Subcutaneous abdominal adipose tissue (tissue), 5 donors: Measurements from ENCODE around the gene RHBDD1.

ENCODE experiments used
- H3K27ac ChIP-seq: one replicate; pipeline ENCODE4 v1.7.0; 2013; ENCODE audit warnings: low read depth, mild to moderate bottlenecking, inconsistent platforms, low read length, moderate library complexity
- H3K27me3 ChIP-seq, 5 donors: one replicate each; pipeline ENCODE4 v1.7.0; 2013; ENCODE audit warnings: low read length in 5 of 5, inconsistent platforms in 1 of 5; ENCODE audit not compliant: control insufficient read depth in 5 of 5, insufficient read depth in 4 of 5
- H3K36me3 ChIP-seq, 5 donors: one replicate each; pipeline ENCODE4 v1.7.0; 2013; ENCODE audit warnings: low read length in 5 of 5; ENCODE audit not compliant: control insufficient read depth in 5 of 5, insufficient read depth in 5 of 5
- H3K4me1 ChIP-seq, 5 donors: one replicate each; pipeline ENCODE4 v1.7.0; 2013; ENCODE audit warnings: low read length in 5 of 5, mild to moderate bottlenecking in 3 of 5, moderate library complexity in 1 of 5; ENCODE audit not compliant: control insufficient read depth in 5 of 5, insufficient read depth in 5 of 5
- H3K4me3 ChIP-seq, 5 donors: one replicate each; pipeline ENCODE4 v1.7.0; 2013; ENCODE audit warnings: low read length in 5 of 5, low read depth in 1 of 5
- H3K9ac ChIP-seq, 5 donors: one replicate each; pipeline ENCODE4 v1.7.0; 2013; ENCODE audit warnings: low read length in 5 of 5, mild to moderate bottlenecking in 4 of 5, moderate library complexity in 3 of 5
- H3K9me3 ChIP-seq, 5 donors: one replicate each; pipeline ENCODE4 v1.7.0; 2013; ENCODE audit warnings: low read length in 5 of 5; ENCODE audit not compliant: control insufficient read depth in 5 of 5
- donor health status: healthy.
- donor health status: healthy.
- donor health status: healthy.
- donor health status: healthy.
- donor health status: healthy.

RHBDD1 gene

DNA sequence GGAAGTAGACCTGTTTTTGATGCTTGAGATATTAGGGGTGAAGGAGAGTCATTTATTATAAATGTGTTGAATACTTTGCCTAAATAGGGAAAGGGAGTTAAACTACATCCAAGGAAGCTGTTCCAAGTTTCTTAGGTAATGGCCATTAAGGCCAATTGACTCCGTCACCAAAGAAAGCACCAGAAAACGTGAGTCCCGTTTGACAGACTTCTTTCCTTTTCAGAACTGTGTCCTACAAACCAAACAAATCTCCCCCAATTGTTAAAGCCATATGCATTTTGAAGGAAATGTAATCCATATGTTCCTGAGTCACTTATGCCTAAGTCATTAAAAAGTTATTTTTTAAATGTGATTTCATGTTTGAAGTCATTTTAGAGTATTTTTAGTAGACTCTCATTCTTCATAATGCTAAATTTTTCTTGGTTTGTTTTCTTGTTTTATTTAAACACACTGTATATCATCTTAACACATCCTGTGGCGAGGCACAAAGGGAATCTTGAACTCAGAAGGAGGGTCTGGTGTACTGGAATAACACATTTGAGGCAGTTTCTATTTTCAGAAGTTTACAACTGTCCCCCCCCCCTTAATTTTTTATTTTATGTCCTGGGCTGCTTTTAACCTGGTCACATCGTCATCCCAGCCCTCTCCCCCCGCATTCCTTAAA is 133.7 kb downstream of the RHBDD1 start:
- no peak overlapping the region for H3K4me3 ChIP-seq
- no peak overlapping the region for H3K27ac ChIP-seq

DNA sequence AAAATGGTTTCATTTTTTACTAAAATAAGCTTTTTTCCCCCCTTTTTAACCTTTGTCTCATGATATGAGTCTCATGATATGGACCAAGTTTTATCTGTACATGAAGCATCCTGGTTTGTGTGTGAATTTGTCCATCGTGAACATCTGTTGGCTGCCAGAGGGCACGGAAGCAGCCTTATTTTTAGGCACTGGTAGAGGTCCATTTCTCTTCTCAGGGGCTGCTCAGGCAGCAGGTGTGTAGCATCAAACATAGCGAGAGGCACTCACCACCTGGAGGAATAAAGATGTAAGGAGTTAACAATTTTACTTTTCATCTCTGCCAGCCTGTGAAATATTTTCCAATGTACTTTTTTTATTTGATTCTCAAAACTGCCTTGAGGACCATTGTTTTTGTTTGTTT is 134.5 kb downstream of the RHBDD1 start:
- no peak overlapping the region for H3K27ac ChIP-seq
- no peak overlapping the region for H3K4me3 ChIP-seq
- no peaks in the 10 kb centered on the region for H3K27me3 ChIP-seq
- H3K9me3 ChIP-seq: no peaks in the 10 kb centered on the region
- H3K36me3 ChIP-seq: peaks cover 0 to 2% (median 0%) of the 10 kb centered on the region in 5 donors
- H3K4me1 ChIP-seq: peaks cover 0 to 5% (median 0%) of the 10 kb centered on the region in 5 donors
- no peak overlapping the region for H3K9ac ChIP-seq

More for the DNA sequence above, 133.7 kb downstream of the RHBDD1 start:
- peaks cover 0 to 2% (median 0%) of the 10 kb centered on the region in 5 donors for H3K36me3 ChIP-seq
- H3K9me3 ChIP-seq: no peaks in the 10 kb centered on the region
- H3K9ac ChIP-seq: no peak overlapping the region
- H3K4me1 ChIP-seq: peaks cover 0 to 5% (median 0%) of the 10 kb centered on the region in 5 donors
- H3K27me3 ChIP-seq: no peaks in the 10 kb centered on the region

DNA sequence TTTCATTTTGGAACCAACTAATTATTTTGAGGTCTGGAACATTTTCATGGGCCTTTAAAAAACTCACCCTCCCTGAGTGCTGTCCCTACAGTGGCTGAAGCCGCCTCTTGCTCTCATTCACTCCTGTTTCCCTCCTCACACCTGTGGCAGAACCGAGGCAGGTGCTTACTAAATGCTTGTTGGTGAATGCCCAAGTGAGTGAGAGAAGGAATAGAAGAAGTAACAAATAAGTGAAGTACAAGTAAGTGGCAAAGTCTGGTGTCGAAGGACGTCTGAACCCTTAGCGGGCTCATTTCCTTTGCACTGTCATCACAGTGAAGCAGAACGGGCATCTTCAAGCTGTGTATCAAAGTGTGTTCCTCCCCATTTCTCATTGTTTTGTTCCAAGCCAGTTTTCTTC is 135.2 kb downstream of the RHBDD1 start:
- Histone ChIP-seq H3K9me3 (no peaks in the 10 kb centered on the region), H3K4me1 (peaks cover 0 to 5% (median 0%) of the 10 kb centered on the region in 5 donors), H3K27me3 (no peaks in the 10 kb centered on the region), H3K4me3 (no peak overlapping the region), H3K36me3 (peaks cover 0 to 2% (median 0%) of the 10 kb centered on the region in 5 donors), H3K27ac (no peak overlapping the region), H3K9ac (no peak overlapping the region)

DNA sequence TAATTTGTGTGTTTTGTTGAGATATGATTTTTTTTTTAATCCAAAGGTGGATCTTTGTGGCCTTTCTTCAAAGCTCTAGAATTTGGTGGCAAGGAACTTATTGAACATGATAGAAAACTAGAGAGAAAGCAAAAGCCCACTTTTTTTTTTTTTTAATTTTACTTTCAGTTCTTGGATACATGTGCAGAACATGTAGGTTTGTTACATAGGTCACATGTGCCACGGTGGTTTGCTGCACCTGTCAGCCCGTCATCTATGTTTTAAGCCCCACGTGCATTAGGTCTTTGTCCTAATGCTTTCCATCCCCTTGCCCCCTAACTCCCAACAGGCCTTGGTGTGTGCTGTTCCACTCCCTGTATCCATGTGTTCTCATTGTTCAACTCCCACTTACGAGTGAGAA is 135.9 kb downstream of the RHBDD1 start:
- Histone ChIP-seq H3K4me1 (peaks cover 0 to 5% (median 0%) of the 10 kb centered on the region in 5 donors), H3K36me3 (peaks cover 0 to 2% (median 0%) of the 10 kb centered on the region in 5 donors), H3K9me3 (no peaks in the 10 kb centered on the region), H3K27me3 (no peaks in the 10 kb centered on the region), H3K27ac (no peak overlapping the region), H3K4me3 (no peak overlapping the region), H3K9ac (no peak overlapping the region)

DNA sequence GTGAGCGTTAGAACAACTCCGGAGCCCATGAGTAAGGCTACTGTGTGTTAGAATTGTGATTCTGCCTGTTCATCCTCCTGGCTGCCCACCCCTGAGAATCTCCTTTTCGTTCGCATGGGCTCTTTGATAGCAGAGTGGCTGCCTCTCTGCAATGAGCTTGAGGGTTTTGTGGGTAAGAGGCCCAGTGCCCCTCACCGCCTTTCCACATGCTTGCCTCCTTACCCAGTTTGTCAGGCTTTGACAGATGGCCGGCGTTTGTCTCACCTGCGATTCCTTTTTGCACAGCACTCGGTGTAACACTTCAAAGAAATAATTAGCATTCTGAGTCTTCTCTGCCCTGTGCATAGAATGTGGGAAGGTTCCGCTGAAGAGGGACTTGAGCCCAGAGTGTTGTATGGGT is 138.0 kb downstream of the RHBDD1 start:
- H3K4me3 ChIP-seq: no peak overlapping the region
- no peak overlapping the region for H3K9ac ChIP-seq
- no peak overlapping the region for H3K27ac ChIP-seq
- H3K36me3 ChIP-seq: peaks cover 0 to 3% (median 0%) of the 10 kb centered on the region in 5 donors
- H3K9me3 ChIP-seq: no peaks in the 10 kb centered on the region
- H3K4me1 ChIP-seq: peaks cover 0 to 5% (median 0%) of the 10 kb centered on the region in 5 donors
- H3K27me3 ChIP-seq: no peaks in the 10 kb centered on the region

DNA sequence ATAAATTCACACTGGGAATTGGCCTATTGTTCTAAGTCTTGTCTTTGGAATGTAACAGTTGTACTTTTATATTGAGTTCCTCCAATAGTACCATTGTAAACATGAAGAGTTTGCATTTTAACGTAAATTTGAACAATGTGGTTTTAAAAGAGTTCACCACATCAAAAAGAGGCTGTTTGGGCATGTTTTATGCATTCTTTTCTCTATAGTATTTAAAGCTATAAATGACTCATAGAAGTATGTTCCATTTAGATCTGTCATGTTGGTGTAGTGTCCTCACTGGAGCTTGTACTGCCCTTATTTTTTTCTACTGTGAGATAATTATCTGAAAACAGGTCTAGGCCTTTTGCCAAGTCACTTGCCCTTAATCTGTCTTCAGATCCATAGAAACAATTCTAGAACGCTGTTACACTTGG is 141.9 kb downstream of the RHBDD1 start:
- Histone ChIP-seq H3K4me3 (no peak overlapping the region), H3K9me3 (no peaks in the 10 kb centered on the region), H3K4me1 (peaks cover 0 to 6% (median 0%) of the 10 kb centered on the region in 5 donors), H3K36me3 (peaks cover 0 to 3% (median 0%) of the 10 kb centered on the region in 5 donors), H3K27me3 (no peaks in the 10 kb centered on the region), H3K27ac (no peak overlapping the region), H3K9ac (no peak overlapping the region)

DNA sequence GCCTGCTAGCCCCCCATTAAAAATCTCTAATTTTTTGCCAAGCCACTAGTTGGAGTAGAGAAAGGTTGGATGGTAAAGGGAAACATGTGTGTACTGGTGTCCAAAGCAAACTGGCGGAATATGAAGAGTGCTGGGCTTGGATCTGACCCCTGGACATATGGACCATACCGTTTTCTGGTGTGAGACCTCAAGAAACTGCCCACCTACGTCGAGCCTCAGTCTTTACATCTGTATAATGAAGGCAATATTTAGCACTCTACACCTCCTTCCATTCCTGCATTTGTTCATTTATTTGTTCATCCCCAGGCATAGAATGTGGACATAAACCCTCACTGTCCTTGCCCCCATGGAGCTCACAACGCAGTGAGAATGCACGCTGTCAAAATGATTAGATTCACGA is 142.4 kb downstream of the RHBDD1 start:
- Histone ChIP-seq H3K36me3 (peaks cover 0 to 3% (median 0%) of the 10 kb centered on the region in 5 donors), H3K4me3 (no peak overlapping the region), H3K27me3 (no peaks in the 10 kb centered on the region), H3K9me3 (no peaks in the 10 kb centered on the region), H3K9ac (no peak overlapping the region), H3K4me1 (peaks cover 0 to 6% (median 0%) of the 10 kb centered on the region in 5 donors), H3K27ac (no peak overlapping the region)

DNA sequence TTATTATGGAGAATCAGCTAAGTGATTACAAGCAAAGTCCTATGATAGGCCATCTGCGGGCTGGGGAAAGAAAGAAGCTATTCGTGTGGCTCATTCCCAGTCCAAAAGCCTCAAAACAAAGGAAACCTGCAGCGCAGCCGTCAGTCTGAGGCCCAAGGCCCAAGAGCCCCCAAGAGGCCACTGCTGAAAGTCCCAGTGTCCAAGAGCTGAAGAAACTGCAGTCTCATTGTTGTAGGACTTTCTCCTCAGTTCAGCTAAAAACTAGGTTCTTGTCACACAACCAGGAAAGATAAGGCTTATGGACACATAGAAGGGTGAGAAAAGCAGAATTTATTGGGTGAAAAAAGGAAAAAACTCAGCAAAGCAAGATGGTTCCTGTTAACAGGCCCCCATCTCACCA is 143.2 kb downstream of the RHBDD1 start:
- H3K9ac ChIP-seq: no peak overlapping the region

DNA sequence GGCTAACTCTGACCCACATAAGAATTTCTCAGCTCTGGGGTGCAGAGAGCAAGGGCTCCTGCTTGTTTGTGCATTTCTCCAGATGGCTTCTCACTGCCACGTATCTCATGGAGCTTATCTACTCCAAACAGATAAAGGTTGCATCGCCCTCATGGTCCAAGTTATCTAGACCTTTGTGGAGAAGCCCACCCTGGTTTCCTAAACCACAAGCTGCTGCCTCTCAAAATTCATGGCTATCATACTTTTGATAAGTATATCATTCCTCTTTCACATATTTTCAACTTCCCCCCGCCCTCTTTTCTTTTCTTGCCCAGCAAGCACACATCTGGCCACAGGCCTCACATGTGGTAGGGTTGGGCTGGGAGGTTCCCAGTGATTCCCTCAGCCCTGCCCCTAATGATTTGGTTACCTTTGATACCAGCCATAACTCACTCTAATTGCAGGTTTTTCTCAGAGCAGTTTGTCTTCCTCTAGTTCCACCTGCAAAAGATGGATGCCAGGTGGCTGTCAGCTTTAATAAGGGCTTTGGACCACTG is 146.0 kb downstream of the RHBDD1 start:
- Histone ChIP-seq H3K9me3 (no peaks in the 10 kb centered on the region), H3K9ac (no peak overlapping the region), H3K4me1 (peaks cover 0 to 13% (median 4%) of the 10 kb centered on the region in 5 donors), H3K27me3 (no peaks in the 10 kb centered on the region), H3K27ac (no peak overlapping the region), H3K36me3 (peaks cover 0 to 3% (median 0%) of the 10 kb centered on the region in 5 donors), H3K4me3 (no peak overlapping the region)

More for the DNA sequence above, 143.2 kb downstream of the RHBDD1 start:
- Histone ChIP-seq H3K27me3 (no peaks in the 10 kb centered on the region), H3K27ac (no peak overlapping the region), H3K4me3 (no peak overlapping the region), H3K36me3 (peaks cover 0 to 3% (median 0%) of the 10 kb centered on the region in 5 donors), H3K9me3 (no peaks in the 10 kb centered on the region), H3K4me1 (peaks cover 0 to 6% (median 0%) of the 10 kb centered on the region in 5 donors)

DNA sequence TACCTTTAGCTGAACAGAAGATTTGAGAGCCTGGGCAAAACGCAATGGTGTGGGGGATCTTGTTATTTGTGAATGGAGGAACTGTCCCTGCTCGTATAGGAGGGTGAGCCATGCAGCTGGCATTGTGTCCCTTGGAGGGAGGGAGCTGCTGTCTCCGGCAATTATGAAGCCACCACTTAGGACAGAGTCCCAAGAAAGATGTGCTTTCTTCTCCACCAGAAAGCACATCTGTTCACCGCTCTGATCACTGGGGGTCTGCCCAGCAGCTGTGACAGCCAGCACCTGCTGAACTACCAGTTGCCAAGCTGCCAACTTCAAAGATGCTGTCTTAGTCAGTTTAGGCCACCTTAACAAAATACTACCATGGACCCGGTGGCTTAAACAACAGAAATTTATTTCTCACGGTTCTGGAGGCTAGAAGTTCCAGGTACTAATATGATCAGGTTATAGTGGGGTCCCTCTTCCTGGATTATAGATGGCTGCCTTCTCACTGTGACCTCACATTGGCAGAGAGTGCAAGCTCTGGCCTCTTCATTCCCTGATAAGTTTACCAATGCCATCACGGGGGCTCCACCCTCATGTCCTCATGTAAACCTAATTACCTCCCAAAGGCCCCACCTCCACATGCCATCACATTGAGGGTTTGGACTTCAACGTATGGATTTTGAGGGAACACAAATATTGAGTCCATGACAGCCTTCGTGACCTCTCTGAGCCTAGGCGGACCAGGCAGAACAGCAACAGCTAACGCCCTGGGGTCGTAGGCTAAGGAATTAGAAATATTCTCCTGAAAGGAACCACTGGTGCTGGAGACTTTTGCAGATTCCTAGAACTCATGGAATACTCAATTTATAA is 148.3 kb downstream of the RHBDD1 start:
- no peak overlapping the region for H3K27ac ChIP-seq
- no peak overlapping the region for H3K9ac ChIP-seq
- H3K27me3 ChIP-seq: no peaks in the 10 kb centered on the region
- peaks cover 0 to 3% (median 0%) of the 10 kb centered on the region in 5 donors for H3K36me3 ChIP-seq
- no peak overlapping the region for H3K4me3 ChIP-seq
- no peaks in the 10 kb centered on the region for H3K9me3 ChIP-seq
- peaks cover 0 to 13% (median 4%) of the 10 kb centered on the region in 5 donors for H3K4me1 ChIP-seq
